T-helper 22 cell (primary cell): Measurements from ENCODE around the gene UROC1.

Experiments used
- DNase-seq: peaks from one replicate; pipeline ENCODE4 v3.0.0-alpha.2; 2020; ENCODE audit warnings: low read depth

The UROC1 gene

GRCh38 chr3:126516152-126516935, 1.2 kb downstream of the UROC1 start:
- no peak for DNase-seq

- no peak for DNase-seq
Observed at GRCh38 chr3:126515066-126515706, 2.4 kb downstream of the UROC1 start.

GRCh38 chr3:126514161-126514560, 3.4 kb downstream of the UROC1 start:
- no peak for DNase-seq

- no peak for DNase-seq
Observed at GRCh38 chr3:126512916-126513650, 4.5 kb downstream of the UROC1 start.

GRCh38 chr3:126512026-126512425, 5.5 kb downstream of the UROC1 start:
- DNase-seq, result no peak

GRCh38 chr3:126511291-126511690, 6.3 kb downstream of the UROC1 start:
- DNase-seq, result no peak

GRCh38 chr3:126510308-126510910, 7.2 kb downstream of the UROC1 start:
- DNase-seq, result no peak

- DNase-seq, result no peak
Observed at GRCh38 chr3:126509597-126510307, 7.8 kb downstream of the UROC1 start.

GRCh38 chr3:126508564-126508964, 9.0 kb downstream of the UROC1 start:
- DNase-seq, result no peak

- DNase-seq, result no peak
Observed at GRCh38 chr3:126507886-126508285, 9.7 kb downstream of the UROC1 start.

GRCh38 chr3:126503701-126504100, 13.9 kb downstream of the UROC1 start:
- no peak for DNase-seq

- DNase-seq, result no peak
Observed at GRCh38 chr3:126502656-126503055, 14.9 kb downstream of the UROC1 start.

- DNase-seq, result no peak
Observed at GRCh38 chr3:126501736-126502135, 15.8 kb downstream of the UROC1 start.

GRCh38 chr3:126501054-126501453, 16.5 kb downstream of the UROC1 start:
- no peak for DNase-seq

GRCh38 chr3:126500016-126500415, 17.6 kb downstream of the UROC1 start:
- DNase-seq, result no peak

- no peak for DNase-seq
Observed at GRCh38 chr3:126499401-126499800, 18.2 kb downstream of the UROC1 start.

- no peak for DNase-seq
Observed at GRCh38 chr3:126498929-126499328, 18.6 kb downstream of the UROC1 start.

GRCh38 chr3:126498461-126498860, 19.1 kb downstream of the UROC1 start:
- DNase-seq, result no peak

- DNase-seq, result no peak
Observed at GRCh38 chr3:126497956-126498355, 19.6 kb downstream of the UROC1 start.

- DNase-seq, result no peak
Observed at GRCh38 chr3:126496894-126497850, 20.4 kb downstream of the UROC1 start.

GRCh38 chr3:126495786-126496185, 21.8 kb downstream of the UROC1 start:
- no peak for DNase-seq
